HepG2 (cell line): ENCODE data around the gene B3GALT5. TPM values are rescaled to one million over a fixed set of nuclear protein-coding genes. Genes with fewer than 3 reads are reported as not detected.

ENCODE experiments used
- ATAC-seq: fragments of 200-7000 bp; cut with Tn5 transposase; 3 replicates; pipeline ENCODE4 v1.9.1; 2020; ENCODE audit warnings: mild to moderate bottlenecking, moderate library complexity
- BruUV-seq: library from RNA; stranded (reverse); fragments of 400-500 nt; replicated peaks from 2 replicates; lab custom pipeline; 2021; lab: Mats Ljungman, UMichigan
- CTCF ChIA-PET: fragments of 300-600 bp; formaldehyde crosslinking; extraction: SDS; loops from one replicate; lab custom pipeline; 2021; ENCODE audit warnings: low total read pairs, inconsistent platforms, low intra/inter-chr PET ratio; lab: Yijun Ruan, JAX
- POLR2A ChIA-PET: fragments of 350-600 bp; sonication (Branson Sonifier 250); formaldehyde crosslinking; loops from one replicate; lab custom pipeline; 2020; ENCODE audit warnings: antibody characterized with exemption, inconsistent platforms; lab: Yijun Ruan, JAX
- DNase-seq: peaks from one replicate; pipeline ENCODE4 v3.0.0-alpha.2; 2015; ENCODE audit warnings: low spot score
- FAIRE-seq: peaks from 3 replicates; lab custom pipeline; 2011; peaks lifted over from hg19 to GRCh38; lab: Jason Lieb, UNC
- H2AFZ ChIP-seq: one replicate; pipeline ENCODE4 v1.6.1; 2011; ENCODE audit warnings: low read length, inconsistent platforms
- H3K27ac ChIP-seq: fragments of 300-600 bp; 3 replicates; pipeline ENCODE4 v1.8.0; 2011; ENCODE audit warnings: mixed run types, mild to moderate bottlenecking, mixed read lengths, low read length, inconsistent platforms; ENCODE audit not compliant: insufficient read depth; ENCODE audit errors: extremely low read length
- H3K27me3 ChIP-seq, 2 experiments: fragments of 200-600 bp in 1 of 2; 2 replicates in 1 of 2; 3 replicates in 1 of 2; pipeline versions ENCODE4 v1.6.0 to v1.8.0; 2011; ENCODE audit warnings: low read length in 2 of 2, mild to moderate bottlenecking in 2 of 2, moderate library complexity in 2 of 2, inconsistent platforms in 1 of 2; ENCODE audit not compliant: insufficient read depth in 2 of 2, control insufficient read depth in 1 of 2
- H3K36me3 ChIP-seq, 2 experiments: fragments of 200-600 bp in 1 of 2; replicated peaks in 1 of 2; 2 replicates in 1 of 2; 3 replicates in 1 of 2; pipeline versions ENCODE4 v1.5.1 to v1.8.0; 2011; ENCODE audit warnings: low read length in 2 of 2, inconsistent platforms in 1 of 2; ENCODE audit not compliant: insufficient read depth in 2 of 2, control insufficient read depth in 1 of 2
- H3K4me1 ChIP-seq: 2 replicates; pipeline ENCODE4 v1.5.1; 2012; ENCODE audit warnings: low read length, inconsistent platforms; ENCODE audit not compliant: insufficient read depth
- H3K4me2 ChIP-seq: 2 replicates; pipeline ENCODE4 v1.6.0; 2011; ENCODE audit warnings: low read depth, low read length, inconsistent platforms
- H3K4me3 ChIP-seq, 3 experiments: fragments of 200-600 bp in 1 of 3; sonication (generic), shearing (Covaris generic) in 1 of 3; replicated peaks in 1 of 3; 2 replicates each; pipeline ENCODE4 v1.5.1; 2011 to 2016; ENCODE audit warnings: low read length in 3 of 3, inconsistent platforms in 2 of 3, low read depth in 2 of 3, mild to moderate bottlenecking in 2 of 3, control low read depth in 1 of 3, mixed read lengths in 1 of 3; ENCODE audit not compliant: insufficient read depth in 1 of 3
- H3K79me2 ChIP-seq: one replicate; pipeline ENCODE4 v1.6.1; 2011; ENCODE audit warnings: low read length, inconsistent platforms; ENCODE audit not compliant: insufficient read depth
- H3K9ac ChIP-seq: 2 replicates; pipeline ENCODE4 v1.6.0; 2011; ENCODE audit warnings: mild to moderate bottlenecking, low read depth, low read length, inconsistent platforms; ENCODE audit not compliant: insufficient read depth
- H3K9me3 ChIP-seq: 2 replicates; pipeline ENCODE4 v1.5.1; 2012; ENCODE audit warnings: mild to moderate bottlenecking, low read length
- H4K20me1 ChIP-seq: 2 replicates; pipeline ENCODE4 v1.6.0; 2011; ENCODE audit warnings: inconsistent platforms, mild to moderate bottlenecking, low read length, moderate library complexity; ENCODE audit not compliant: insufficient read depth
- BCLAF1 ChIP-seq: fragments of 450-650 bp; IDR thresholded peaks from 2 replicates; pipeline ENCODE4 v1.6.1; 2017; ENCODE audit warnings: mild to moderate bottlenecking
- CENPX ChIP-seq: sonication (generic); formaldehyde crosslinking; IDR thresholded peaks from 2 replicates; pipeline ENCODE4 v1.9.0; 2021; ENCODE audit warnings: mild to moderate bottlenecking, missing genetic modification reagents, moderate library complexity
- DMAP1 ChIP-seq: IDR thresholded peaks from 2 replicates; pipeline ENCODE4 v1.6.1; 2016
- GPN1 ChIP-seq: sonication (generic); formaldehyde crosslinking; IDR thresholded peaks from 2 replicates; pipeline ENCODE4 v1.5.1; 2020; ENCODE audit warnings: missing genetic modification reagents, borderline replicate concordance
- JUND ChIP-seq: sonication (generic); formaldehyde crosslinking; IDR thresholded peaks from 2 replicates; pipeline ENCODE4 v1.8.0; 2022; ENCODE audit warnings: mild to moderate bottlenecking, missing genetic modification reagents
- KLF12 ChIP-seq: sonication (generic); formaldehyde crosslinking; IDR thresholded peaks from 2 replicates; pipeline ENCODE4 v1.4.0; 2020; ENCODE audit warnings: missing genetic modification reagents, borderline replicate concordance
- KLF6 ChIP-seq: IDR thresholded peaks from 2 replicates; pipeline ENCODE4 v1.8.0; 2016; ENCODE audit warnings: missing biosample characterization, missing genetic modification reagents
- MBNL3 ChIP-seq: fragments of 250-450 bp; sonication (Bioruptor Pico); conservative IDR thresholded peaks from 2 replicates; pipeline ENCODE4 v1.8.0; 2022; ENCODE audit warnings: mild to moderate bottlenecking, inconsistent platforms
- NFATC3 ChIP-seq: sonication (generic); formaldehyde crosslinking; IDR thresholded peaks from 2 replicates; pipeline ENCODE4 v1.5.1; 2020; ENCODE audit warnings: mild to moderate bottlenecking, missing genetic modification reagents
- U2AF2 ChIP-seq: fragments of 200-400 bp; formaldehyde crosslinking; IDR thresholded peaks from 2 replicates; pipeline ENCODE4 v1.6.1; 2017; ENCODE audit warnings: low read depth, mild to moderate bottlenecking, low read length
- WGBS: methylation state at CpG from one replicate; pipeline ENCODE4 v1.1.6; 2017; ENCODE audit warnings: low lambda C conversion rate; 5-methylcytosine and 5-hydroxymethylcytosine counted together
- in situ Hi-C: cut with HindIII; loops from 2 replicates; pipeline ENCODE4 v1.10.0; 2017; ENCODE audit warnings: low pct_unique_long_range_greater_than_20kb; ENCODE audit not compliant: extremely low pct_ligation_motif_present
- intact Hi-C: fragments of 100-400 bp; cut with micrococcal nuclease; formaldehyde crosslinking; loops from one replicate; pipeline ENCODE4 v1.10.0; 2022; ENCODE audit not compliant: unreplicated experiment
- polyA plus RNA-seq, 8 experiments: library from polyadenylated mRNA; depleted of rRNA in 3 of 8; stranded (reverse) in 7 of 8; unstranded in 1 of 8; fragments of >200 nt; fragmentation: Illumina TruSeq in 4 of 8; extraction: Trizol in 4 of 8; gene quantifications; 2 replicates each; pipeline versions ENCODE4 v1.2.1 to v1.2.3, GENCODE V29; 2011 to 2016; ENCODE audit warnings: low read depth in 4 of 8, missing spikeins in 1 of 8, mixed read lengths in 1 of 8; ENCODE audit not compliant: insufficient read depth in 1 of 8
- total RNA-seq, 5 experiments: library from RNA; depleted of rRNA; stranded (reverse); fragments of >200 nt; fragmentation: Illumina TruSeq; extraction: Trizol; gene quantifications; 2 replicates each; pipeline ENCODE4 v1.2.3, GENCODE V29; 2016; ENCODE audit warnings: low read depth in 1 of 5

The B3GALT5 gene
- total and polyA plus RNA-seq, 2 of the 13 experiments (the other 11 are each of a cell fraction or from before 2014, with no cell fraction given): 0.02 to 0.03 TPM

GRCh38 chr21:39576518-39577128 is 36.1 kb upstream of the B3GALT5 start:
- H3K9ac ChIP-seq: no peak overlapping the region
- H3K4me1 ChIP-seq: no peaks in the 10 kb centered on the region
- TF ChIP-seq NFATC3 (CRISPR knock-in tag) (no peak), GPN1 (no peak), KLF12 (CRISPR knock-in tag) (no peak), DMAP1 (no peak), U2AF2 (no peak), KLF6 (CRISPR knock-in tag) (no peak), BCLAF1 (no peak), MBNL3 (CRISPR knock-in tag) (no peak), CENPX (CRISPR knock-in tag) (no peak), JUND (CRISPR knock-in tag) (no peak)
- ChIA-PET CTCF (no interaction called here), POLR2A (no interaction called here)
- 0% methylated on average over 1 of the region's 3 CpGs for WGBS
- H3K4me3 ChIP-seq: no peak overlapping the region
- DNase-seq: no peak
- in situ Hi-C loops (no loop called here), intact Hi-C loops (no loop called here)
- H2AFZ ChIP-seq: no peak overlapping the region
- no TSS peak for BruUV-seq
- H3K36me3 ChIP-seq: no peaks in the 10 kb centered on the region
- no peak for FAIRE-seq
- no peaks in the 10 kb centered on the region; a peak in 1 of 5 replicates for H3K27me3 ChIP-seq
- no peaks in the 10 kb centered on the region for H4K20me1 ChIP-seq
- ATAC-seq: no peak
- no peaks in the 10 kb centered on the region for H3K79me2 ChIP-seq
- no peaks in the 10 kb centered on the region for H3K9me3 ChIP-seq
- no peak overlapping the region for H3K4me2 ChIP-seq
- H3K27ac ChIP-seq: no peak overlapping the region
